ENCODE measurements around the gene HOXC10. TPM values are rescaled to one million over a fixed set of nuclear protein-coding genes. Genes with fewer than 3 reads are reported as not detected.
A peak's percentile ranks its signal among the peaks of the same experiment; 100 is the strongest.

The HOXC10 gene
- total RNA-seq, 2 donors from 2014 or later, result not detected

DNA sequence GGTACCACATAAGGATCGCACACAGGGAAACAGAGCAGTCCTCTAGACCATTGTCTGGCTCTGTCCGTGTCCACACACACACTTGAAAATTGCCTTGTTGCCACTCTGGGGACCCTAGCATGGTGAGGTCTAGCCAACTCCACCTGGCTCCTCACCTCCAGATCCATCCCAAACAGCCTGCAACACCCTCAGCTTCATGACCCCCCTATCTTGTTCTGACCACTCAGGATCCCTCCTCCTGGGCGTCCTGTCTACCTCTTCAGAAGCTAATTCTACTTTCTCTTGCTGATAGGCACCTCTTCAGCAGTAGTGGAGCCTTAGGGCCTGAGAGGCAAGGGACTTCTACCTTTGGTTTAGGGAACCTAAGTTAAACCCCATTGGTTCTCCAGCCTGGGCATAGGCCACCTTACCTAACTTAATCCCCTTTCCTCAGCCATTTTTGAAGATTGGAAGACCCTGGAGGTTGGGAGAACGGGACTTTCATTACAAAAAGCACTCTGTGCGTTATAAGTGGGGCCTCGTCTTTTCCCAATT is 47.2 kb downstream of the HOXC10 start:
- H3K9me3 Mint-ChIP-seq, result peaks cover 3% of the 10 kb centered on the region
- H3K9me3 ChIP-seq (ENCODE audit: control insufficient read depth, low read length), result peaks cover 5% of the 10 kb centered on the region
- WGBS, 2 experiments (ENCODE audit: insufficient coverage in 1 of 2, insufficient read length in 1 of 2), result 18 to 34% methylated on average over 5 to 6 of the region's 6 CpGs
- H3K4me3 ChIP-seq (ENCODE audit: low read length), result no peak overlapping the region
- H3K4me1 ChIP-seq (ENCODE audit: control insufficient read depth, insufficient read depth, low read length), result no peaks in the 10 kb centered on the region
- H3K9ac ChIP-seq (ENCODE audit: extremely low read depth, low read length, poor library complexity, severe bottlenecking), result no peak overlapping the region
- no peaks in the 10 kb centered on the region for H3K36me3 ChIP-seq (ENCODE audit: control insufficient read depth, insufficient read depth, low read length)
- TF ChIP-seq, protein P1, sequence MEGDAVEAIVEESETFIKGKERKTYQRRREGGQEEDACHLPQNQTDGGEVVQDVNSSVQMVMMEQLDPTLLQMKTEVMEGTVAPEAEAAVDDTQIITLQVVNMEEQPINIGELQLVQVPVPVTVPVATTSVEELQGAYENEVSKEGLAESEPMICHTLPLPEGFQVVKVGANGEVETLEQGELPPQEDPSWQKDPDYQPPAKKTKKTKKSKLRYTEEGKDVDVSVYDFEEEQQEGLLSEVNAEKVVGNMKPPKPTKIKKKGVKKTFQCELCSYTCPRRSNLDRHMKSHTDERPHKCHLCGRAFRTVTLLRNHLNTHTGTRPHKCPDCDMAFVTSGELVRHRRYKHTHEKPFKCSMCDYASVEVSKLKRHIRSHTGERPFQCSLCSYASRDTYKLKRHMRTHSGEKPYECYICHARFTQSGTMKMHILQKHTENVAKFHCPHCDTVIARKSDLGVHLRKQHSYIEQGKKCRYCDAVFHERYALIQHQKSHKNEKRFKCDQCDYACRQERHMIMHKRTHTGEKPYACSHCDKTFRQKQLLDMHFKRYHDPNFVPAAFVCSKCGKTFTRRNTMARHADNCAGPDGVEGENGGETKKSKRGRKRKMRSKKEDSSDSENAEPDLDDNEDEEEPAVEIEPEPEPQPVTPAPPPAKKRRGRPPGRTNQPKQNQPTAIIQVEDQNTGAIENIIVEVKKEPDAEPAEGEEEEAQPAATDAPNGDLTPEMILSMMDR (conservative IDR thresholded peaks at IDR 0.05), result no peak
- H3K27ac ChIP-seq (ENCODE audit: low read depth, low read length), result no peak overlapping the region
- no peak overlapping the region for H3K27ac Mint-ChIP-seq
- DNase-seq, result peak; percentile 48
- peaks cover 100% of the 10 kb centered on the region for H3K27me3 ChIP-seq (ENCODE audit: control insufficient read depth, insufficient read depth, low read length, poor library complexity, severe bottlenecking)
- H3K36me3 Mint-ChIP-seq (ENCODE audit: low read depth), result no peaks in the 10 kb centered on the region
- H3K4me3 Mint-ChIP-seq, result no peak overlapping the region
- H3K4me1 Mint-ChIP-seq, result peaks cover 13% of the 10 kb centered on the region
- H3K27me3 Mint-ChIP-seq (ENCODE audit: insufficient read depth), result peaks cover 97% of the 10 kb centered on the region

DNA sequence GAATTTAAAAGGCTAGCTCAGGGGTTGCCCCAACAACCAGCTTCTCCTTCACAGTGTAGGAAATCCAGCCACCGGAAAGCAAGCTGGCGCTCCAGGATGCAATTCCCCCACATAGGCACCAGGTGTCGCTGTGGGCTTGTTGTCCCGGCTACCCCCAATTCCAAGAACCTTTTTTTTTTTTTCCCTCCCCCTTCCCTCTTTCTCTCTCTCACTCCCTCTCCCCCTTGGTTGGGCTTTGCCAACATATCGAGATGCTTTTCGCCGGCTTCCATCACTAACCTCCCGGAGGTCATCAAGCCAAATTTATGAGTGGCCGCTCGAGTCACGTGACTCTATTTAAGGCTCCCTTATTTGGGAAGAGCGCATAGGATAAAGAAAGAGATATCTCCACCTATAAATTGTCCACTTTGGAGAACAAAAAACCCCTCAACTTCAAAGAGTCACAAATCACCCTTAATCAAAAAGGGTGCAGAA is 47.7 kb downstream of the HOXC10 start, which contains the start of gene HOXC5:
HOXC5 (plus strand) TSS at position 424 of the 474 bp plus-strand sequence. CDS start 73 bp downstream, outside the sequence.
- H3K36me3 Mint-ChIP-seq (ENCODE audit: low read depth), result no peaks in the 10 kb centered on the region
- H3K4me1 ChIP-seq (ENCODE audit: control insufficient read depth, insufficient read depth, low read length), result no peaks in the 10 kb centered on the region
- peaks cover 3% of the 10 kb centered on the region for H3K9me3 Mint-ChIP-seq
- TF ChIP-seq, protein P1 (conservative IDR thresholded peaks at IDR 0.05), result peak; percentile 98
- 4 to 8% methylated on average over 9 to 12 of the region's 12 CpGs for WGBS, 2 experiments (ENCODE audit: insufficient coverage in 1 of 2, insufficient read length in 1 of 2)
- H3K4me1 Mint-ChIP-seq, result peaks cover 13% of the 10 kb centered on the region
- H3K27me3 Mint-ChIP-seq (ENCODE audit: insufficient read depth), result peaks cover 97% of the 10 kb centered on the region
- no peak within 1 kb of the TSS for H3K9ac ChIP-seq (ENCODE audit: extremely low read depth, low read length, poor library complexity, severe bottlenecking)
- DNase-seq, result peak; percentile 98
- no peak within 1 kb of the TSS for H3K27ac Mint-ChIP-seq
- H3K27ac ChIP-seq (ENCODE audit: low read depth, low read length), result no peak within 1 kb of the TSS
- H3K27me3 ChIP-seq (ENCODE audit: control insufficient read depth, insufficient read depth, low read length, poor library complexity, severe bottlenecking), result peaks cover 100% of the 10 kb centered on the region
- H3K4me3 ChIP-seq (ENCODE audit: low read length), result peak within 1 kb of the TSS; percentile 47
- H3K4me3 Mint-ChIP-seq, result no peak within 1 kb of the TSS
- no peaks in the 10 kb centered on the region for H3K36me3 ChIP-seq (ENCODE audit: control insufficient read depth, insufficient read depth, low read length)
- peaks cover 5% of the 10 kb centered on the region for H3K9me3 ChIP-seq (ENCODE audit: control insufficient read depth, low read length)

DNA sequence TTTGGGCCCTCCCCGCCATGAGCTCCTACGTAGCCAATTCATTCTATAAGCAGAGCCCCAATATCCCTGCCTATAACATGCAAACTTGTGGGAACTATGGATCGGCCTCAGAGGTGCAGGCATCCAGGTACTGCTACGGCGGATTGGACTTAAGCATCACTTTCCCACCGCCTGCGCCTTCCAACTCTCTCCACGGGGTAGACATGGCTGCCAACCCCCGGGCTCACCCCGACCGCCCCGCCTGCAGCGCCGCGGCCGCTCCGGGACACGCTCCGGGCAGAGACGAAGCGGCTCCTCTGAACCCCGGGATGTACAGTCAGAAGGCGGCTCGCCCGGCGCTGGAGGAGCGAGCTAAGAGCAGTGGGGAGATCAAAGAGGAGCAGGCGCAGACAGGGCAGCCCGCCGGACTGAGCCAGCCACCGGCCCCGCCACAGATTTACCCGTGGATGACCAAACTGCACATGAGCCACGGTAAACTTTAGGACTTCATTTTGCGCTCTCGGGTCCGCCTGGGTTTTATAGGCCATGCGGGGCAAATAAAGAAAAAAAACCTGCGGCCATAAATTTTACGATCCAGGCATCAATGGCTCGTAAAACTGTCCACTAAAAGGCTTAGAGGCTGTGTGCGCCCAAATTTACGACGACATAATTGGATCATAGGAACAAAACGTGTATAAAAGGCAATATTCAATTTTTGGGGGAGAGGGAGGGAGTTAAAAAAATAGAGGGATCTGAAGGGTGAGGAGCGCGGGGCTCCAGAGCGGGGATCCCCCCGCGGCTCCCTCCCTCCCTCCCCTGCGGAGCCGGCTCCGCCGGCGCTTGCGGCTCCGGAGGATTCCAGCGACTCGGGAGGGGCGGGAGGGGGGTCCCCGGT is 48.4 kb downstream of the HOXC10 start:
- DNase-seq, result peak; percentile 78
- Histone ChIP-seq H3K9ac (ENCODE audit: extremely low read depth, low read length, poor library complexity, severe bottlenecking) (no peak overlapping the region), H3K4me1 (ENCODE audit: control insufficient read depth, insufficient read depth, low read length) (no peaks in the 10 kb centered on the region), H3K4me3 (ENCODE audit: low read length) (peak overlapping the region; percentile 47), H3K27ac (ENCODE audit: low read depth, low read length) (no peak overlapping the region), H3K36me3 (ENCODE audit: control insufficient read depth, insufficient read depth, low read length) (no peaks in the 10 kb centered on the region), H3K9me3 (ENCODE audit: control insufficient read depth, low read length) (peaks cover 5% of the 10 kb centered on the region), H3K27me3 (ENCODE audit: control insufficient read depth, insufficient read depth, low read length, poor library complexity, severe bottlenecking) (peaks cover 100% of the 10 kb centered on the region)
- H3K27ac Mint-ChIP-seq, result no peak overlapping the region
- WGBS, 2 experiments (ENCODE audit: insufficient coverage in 1 of 2, insufficient read length in 1 of 2), result 7 to 8% methylated on average over 33 to 61 of the region's 61 CpGs
- TF ChIP-seq, protein P1 (conservative IDR thresholded peaks at IDR 0.05), result no peak
- peaks cover 3% of the 10 kb centered on the region for H3K9me3 Mint-ChIP-seq
- peaks cover 97% of the 10 kb centered on the region for H3K27me3 Mint-ChIP-seq (ENCODE audit: insufficient read depth)
- H3K4me1 Mint-ChIP-seq, result peaks cover 11% of the 10 kb centered on the region
- no peak overlapping the region for H3K4me3 Mint-ChIP-seq
- H3K36me3 Mint-ChIP-seq (ENCODE audit: low read depth), result no peaks in the 10 kb centered on the region
